GM10248 (cell line): Measurements from ENCODE around the gene FHIT.

Experiments
- CTCF ChIA-PET: fragments of 300-600 bp; sonication (Branson Sonifier 250); formaldehyde crosslinking; extraction: SDS; loops from one replicate; lab custom pipeline; 2021; ENCODE audit warnings: antibody characterized with exemption; lab: Yijun Ruan, JAX
- POLR2A ChIA-PET: fragments of 350-650 bp; sonication (Branson Sonifier 250); formaldehyde crosslinking; extraction: SDS; loops from one replicate; lab custom pipeline; 2020; ENCODE audit warnings: antibody characterized with exemption; lab: Yijun Ruan, JAX
- DNase-seq: peaks from one replicate; pipeline ENCODE4 v3.0.0; 2012; ENCODE audit errors: extremely low spot score
- CTCF ChIP-seq: IDR thresholded peaks from 2 replicates; pipeline ENCODE4 v1.5.1; 2012; ENCODE audit warnings: mild to moderate bottlenecking, low read depth; ENCODE audit errors: extremely low read depth, missing control alignments, control extremely low read depth

FHIT gene

GRCh38 chr3:60603860-60604259 is 647.4 kb downstream of the FHIT start:
- no peak for DNase-seq
- ChIA-PET POLR2A (no interaction called here), CTCF (no interaction called here)
- no peak for TF ChIP-seq CTCF

- TF ChIP-seq CTCF = no peak
- no peak for DNase-seq
- ChIA-PET POLR2A (no interaction called here), CTCF (interaction anchor here (0.9 to 1.4 kb wide), 2 partner anchors 27 to 53 kb away, joined by 3 read pairs; no protein-coding TSS in a partner anchor)
Measured at GRCh38 chr3:60600848-60601247, 650.4 kb downstream of the FHIT start.

DNA sequence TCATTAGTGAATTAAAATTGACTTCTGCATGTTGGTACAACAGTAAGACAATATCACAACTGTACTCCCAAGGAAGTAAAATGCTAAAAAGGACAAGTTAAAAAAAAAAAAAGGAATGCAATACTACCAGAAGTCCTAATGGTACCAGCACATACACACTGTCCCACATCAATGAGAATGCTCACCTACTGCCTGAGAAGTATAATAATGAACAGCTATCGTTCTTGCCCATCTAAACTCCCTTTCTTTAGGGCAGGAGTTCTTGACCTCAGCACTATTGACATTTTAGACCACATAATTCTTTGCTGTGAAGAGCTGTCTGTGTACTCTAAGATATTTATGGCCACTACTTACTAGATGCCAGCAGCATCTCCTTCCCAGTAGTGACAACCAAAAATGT is 651.7 kb downstream of the FHIT start:
- DNase-seq = no peak
- ChIA-PET CTCF (no interaction called here), POLR2A (no interaction called here)
- no peak for TF ChIP-seq CTCF

DNA sequence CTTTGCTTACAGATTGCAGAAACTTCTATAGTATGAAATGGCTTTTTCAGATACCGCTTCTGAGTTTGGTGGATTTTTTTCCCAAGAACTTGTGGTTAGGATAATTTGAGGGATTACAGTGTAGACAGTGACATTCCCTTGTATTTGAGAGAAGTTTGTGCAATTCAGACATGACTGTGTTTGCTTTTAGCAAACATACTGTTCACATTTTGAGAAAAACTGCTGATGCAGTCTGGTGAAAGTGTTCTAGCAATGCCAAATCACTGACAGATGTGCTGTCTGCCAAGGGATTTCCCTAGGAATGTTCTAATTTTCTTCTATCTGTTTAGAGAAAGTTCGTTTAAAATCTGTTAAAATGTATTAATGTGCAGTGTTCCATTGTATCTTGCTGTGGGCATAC is 652.6 kb downstream of the FHIT start:
- no peak for TF ChIP-seq CTCF
- ChIA-PET POLR2A (no interaction called here), CTCF (interaction anchor here (1.0 kb wide), 1 partner anchor 16 kb away, joined by 3 read pairs; no protein-coding TSS in a partner anchor)
- no peak for DNase-seq

GRCh38 chr3:60594025-60594424 is 657.2 kb downstream of the FHIT start:
- ChIA-PET CTCF (interaction anchor here (1.0 kb wide), 1 partner anchor 9 kb away, joined by 3 read pairs; no protein-coding TSS in a partner anchor), POLR2A (no interaction called here)
- no peak for TF ChIP-seq CTCF
- DNase-seq = no peak

- ChIA-PET POLR2A (no interaction called here), CTCF (no interaction called here)
- TF ChIP-seq CTCF = no peak
- no peak for DNase-seq
Measured at GRCh38 chr3:60591267-60591666, 660.0 kb downstream of the FHIT start.

DNA sequence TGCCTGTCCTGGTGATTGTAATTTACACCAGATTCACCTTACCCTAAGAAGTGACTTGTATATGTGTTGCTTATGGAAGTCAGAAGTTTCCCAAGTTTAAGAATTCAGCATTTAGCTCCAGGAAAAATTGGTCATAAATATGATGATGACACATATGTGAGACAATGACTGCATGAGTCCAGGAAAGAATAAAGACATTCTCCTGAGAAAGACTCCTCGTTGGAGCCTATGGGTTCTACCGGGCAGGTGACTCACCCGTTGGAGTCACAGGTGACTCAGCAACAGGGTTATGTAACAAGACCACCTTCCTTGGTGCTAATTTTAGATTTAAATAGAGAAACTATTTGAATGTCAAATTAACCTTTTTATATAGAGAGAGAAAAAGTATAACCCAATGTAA is 662.4 kb downstream of the FHIT start:
- ChIA-PET CTCF (no interaction called here), POLR2A (no interaction called here)
- TF ChIP-seq CTCF = no peak
- DNase-seq = no peak
